Hematopoietic multipotent progenitor cell treated with erythropoietin and hydrocortisone succinate and interleukin-3 and kit ligand, for 4 days (in vitro differentiated cells): ENCODE results near the gene ZNF557.

Source experiments
- DNase-seq: peaks from one replicate; pipeline ENCODE4 v3.0.0-alpha.2; 2015

ZNF557 gene

DNA sequence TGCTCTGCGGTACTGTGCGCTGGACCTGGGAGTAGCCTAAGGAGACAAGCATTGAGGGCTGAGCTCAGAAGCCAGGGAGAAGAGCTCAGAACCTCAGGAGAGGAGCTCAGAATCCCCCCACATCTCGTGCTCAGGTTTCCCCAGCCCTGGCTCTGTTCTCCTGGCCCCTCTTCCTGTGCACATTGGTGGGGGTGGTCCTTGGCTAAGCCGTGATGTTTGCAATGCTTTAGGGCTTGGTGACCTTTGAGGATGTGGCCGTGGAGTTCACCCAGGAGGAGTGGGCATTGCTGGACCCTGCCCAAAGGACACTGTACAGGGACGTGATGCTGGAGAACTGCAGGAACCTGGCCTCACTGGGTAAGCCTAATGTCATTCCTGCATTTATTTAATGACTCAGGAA is 6.6 kb downstream of the ZNF557 start:
- no peak for DNase-seq

- DNase-seq, result peak; percentile 22
These were observed 8.5 kb downstream of the ZNF557 start for GRCh38 chr19:7078008-7078407.

- peak; percentile 48 for DNase-seq
These were observed 13.8 kb downstream of the ZNF557 start for GRCh38 chr19:7083076-7083956.

DNA sequence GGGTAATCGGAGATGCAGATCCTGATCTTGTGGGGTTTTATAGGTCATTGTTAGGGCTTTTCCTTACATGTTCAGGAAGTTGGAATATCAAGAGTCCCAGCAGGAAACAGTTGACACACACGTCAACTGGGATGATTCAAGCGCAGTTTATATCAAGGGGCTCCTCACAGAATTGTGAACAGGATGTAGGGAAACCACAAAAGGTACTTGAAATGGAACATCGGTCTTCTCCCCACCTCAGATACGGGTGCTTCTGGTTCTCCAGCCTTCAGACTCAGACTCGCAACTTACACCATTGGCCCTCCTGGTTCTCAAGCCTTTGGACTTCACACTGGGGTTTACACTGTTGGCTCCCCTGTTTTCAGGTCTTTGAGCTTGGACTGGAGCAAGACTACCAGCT is 19.5 kb downstream of the ZNF557 start:
- no peak for DNase-seq

DNA sequence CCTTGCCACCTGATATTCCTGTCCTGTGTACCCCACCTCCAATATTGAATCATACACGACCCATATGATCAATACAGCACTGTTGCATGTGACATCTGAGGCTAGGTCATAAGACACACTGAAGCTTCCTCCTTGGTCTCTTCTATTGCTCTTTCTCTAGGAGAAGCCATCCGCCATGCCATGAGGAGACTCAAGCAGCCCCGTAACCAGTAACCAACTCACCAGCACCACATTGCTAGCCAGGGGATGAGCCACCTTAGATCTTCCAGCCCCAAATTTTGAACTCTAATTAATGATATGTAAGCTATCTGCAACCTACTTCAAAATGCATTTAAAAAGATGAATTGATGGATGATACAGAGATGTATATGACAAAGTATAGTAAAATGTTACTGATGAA is 28.6 kb downstream of the ZNF557 start:
- DNase-seq, result peak; percentile 23

DNA sequence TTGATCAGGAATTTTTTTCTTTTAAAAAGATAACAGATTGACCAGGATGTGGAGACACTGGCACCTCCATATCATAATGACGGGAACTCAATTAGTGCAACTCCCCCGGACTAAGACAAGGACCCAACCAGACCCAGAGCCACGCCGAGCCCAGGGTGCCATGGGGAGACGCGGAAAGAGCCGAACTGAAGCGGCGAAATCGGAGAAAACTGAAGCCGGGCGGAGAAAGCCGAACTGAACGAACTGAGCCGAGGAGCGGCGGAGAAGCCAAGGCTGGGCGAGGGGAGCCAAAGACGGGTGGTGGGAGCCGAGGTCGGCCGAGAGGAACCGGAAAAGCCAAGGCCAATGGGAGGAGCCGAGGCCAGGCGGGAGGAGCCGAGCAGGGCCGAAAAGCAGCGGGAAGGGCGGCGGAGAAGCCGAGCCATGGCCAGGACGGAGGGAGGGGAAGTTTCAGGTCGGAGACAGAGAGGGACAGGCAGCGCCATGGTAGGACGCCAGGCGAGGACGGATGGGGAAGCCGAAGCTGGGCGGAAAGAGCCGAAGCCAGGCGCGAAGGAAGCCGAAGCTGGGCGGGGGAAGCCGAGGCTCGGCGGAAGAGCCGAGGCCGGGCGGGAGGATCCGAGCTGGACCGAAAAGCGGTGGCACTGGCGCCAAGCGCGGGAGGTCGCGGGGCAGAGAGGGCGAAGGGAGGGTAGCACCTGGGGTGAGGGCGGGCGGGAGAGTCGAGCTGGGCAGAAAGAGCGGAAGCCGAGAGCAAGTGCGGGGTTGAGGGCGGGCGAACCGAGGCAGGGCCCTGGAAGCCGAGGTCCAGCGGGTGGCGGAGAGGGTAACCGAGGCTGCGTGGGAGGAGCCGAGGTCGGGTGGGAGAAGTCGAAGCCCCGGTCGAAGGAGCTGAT is 29.4 kb downstream of the ZNF557 start:
- DNase-seq, result peak; percentile 97

- no peak for DNase-seq
These were observed 30.1 kb downstream of the ZNF557 start for GRCh38 chr19:7099597-7099921.

DNA sequence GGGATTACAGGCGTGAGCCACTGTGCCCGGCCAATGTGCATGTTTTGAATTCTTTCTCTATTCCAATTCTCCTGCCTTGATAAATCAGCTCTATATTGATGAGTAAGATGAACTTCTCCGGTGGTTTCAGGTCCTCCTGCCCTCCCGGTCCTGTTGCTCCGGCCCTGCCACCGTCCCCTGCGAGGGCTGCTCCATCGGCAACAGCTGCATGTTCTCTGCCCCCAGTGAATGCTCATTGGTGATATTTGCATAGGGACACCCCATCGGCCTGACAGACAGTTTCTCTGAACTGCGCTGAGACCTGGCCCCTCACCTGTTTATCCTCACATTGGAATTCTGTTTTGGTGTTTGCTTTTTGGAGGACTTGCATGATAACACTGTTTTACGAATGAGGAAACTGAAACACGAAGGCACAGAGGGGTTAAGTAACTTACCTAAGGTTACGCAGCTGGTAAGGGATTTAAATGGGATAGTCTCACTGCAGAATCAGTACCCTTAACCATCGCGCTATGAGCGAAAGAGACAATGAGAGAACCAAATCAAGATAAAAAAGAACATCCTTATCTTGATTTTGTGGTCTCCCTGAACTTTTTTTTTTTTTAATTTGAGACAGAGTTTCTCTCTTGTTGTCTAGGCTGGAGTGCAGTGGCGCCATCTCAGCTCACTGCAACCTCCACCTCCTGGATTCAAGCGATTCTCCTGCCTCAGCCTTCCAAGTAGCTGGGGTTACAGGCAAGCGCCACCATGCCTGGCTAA is 32.2 kb downstream of the ZNF557 start:
- DNase-seq, result peak; percentile 55

DNA sequence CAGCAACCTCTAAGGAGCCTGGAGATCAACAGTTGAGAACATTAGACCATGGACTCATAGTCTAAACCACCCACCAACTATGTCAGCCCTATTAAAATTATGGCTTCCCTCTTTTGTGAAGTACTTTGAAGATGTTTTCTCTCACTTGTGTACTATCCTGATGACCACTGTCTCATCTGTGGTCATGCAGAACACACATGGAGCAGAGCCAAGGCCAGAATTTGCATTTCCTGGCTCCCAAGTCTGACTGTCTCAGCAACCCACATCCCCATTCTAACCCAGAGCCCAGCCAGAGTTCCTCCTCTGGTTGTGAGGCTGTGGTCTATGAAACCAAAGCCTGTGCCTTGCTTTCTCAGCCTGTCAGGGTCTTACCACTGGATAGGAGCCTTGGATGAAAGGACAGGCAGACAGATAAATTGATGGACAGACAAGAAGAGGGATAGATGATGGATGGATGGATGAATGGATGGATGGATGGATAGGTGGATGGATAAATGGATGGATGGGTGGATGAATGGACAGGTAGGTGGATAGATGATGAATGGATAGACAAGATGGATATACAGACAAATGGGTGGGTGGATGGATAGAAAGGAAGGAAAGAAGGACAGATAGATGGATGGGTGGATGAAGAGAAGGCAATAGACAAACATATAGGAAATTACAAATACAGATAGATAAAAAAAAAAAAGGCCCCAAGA is 35.4 kb downstream of the ZNF557 start:
- peak; percentile 31 for DNase-seq

- DNase-seq, result no peak
These were observed 37.5 kb downstream of the ZNF557 start for GRCh38 chr19:7106711-7107657.

GRCh38 chr19:7109678-7110289 is 40.3 kb downstream of the ZNF557 start:
- DNase-seq, result no peak

DNA sequence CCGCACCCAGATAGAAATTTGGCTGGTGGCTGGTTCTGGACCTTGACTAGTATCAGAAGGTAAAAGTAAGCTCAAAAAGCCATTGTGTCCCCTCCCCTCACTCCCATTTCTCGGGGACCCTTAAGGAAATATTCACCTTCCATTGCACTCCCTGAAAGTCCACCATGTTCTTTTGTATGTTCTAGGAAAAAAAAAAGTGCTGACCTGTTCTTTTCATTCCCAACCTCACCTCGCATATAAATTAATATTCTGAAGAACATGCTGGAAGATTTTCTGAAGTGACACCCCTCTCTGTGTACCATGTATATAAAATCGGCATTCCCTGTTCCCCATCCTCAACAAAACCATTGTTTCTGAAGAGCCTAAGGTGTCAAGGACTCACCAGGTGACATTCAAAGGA is 43.2 kb downstream of the ZNF557 start:
- DNase-seq, result no peak

DNA sequence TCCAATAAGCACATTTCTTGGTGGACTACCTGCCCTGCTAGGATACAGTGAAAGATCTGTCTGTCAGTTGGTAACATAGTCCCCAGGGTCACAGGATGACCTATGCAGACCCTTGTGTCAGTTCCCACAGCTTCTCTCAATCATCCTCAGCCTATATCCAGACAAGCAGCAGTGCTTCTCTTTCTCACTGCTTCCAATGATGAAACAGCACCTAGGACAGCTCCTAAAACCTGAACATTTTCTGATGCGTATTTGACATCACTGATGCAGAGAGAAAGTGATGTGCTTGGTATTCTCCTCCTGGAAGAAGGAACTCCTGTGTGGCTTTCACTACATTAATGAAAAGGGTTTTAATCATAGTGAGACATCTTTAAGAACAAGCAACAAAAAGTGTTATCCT is 43.7 kb downstream of the ZNF557 start:
- peak; percentile 26 for DNase-seq

GRCh38 chr19:7115721-7116120 is 46.2 kb downstream of the ZNF557 start:
- no peak for DNase-seq

DNA sequence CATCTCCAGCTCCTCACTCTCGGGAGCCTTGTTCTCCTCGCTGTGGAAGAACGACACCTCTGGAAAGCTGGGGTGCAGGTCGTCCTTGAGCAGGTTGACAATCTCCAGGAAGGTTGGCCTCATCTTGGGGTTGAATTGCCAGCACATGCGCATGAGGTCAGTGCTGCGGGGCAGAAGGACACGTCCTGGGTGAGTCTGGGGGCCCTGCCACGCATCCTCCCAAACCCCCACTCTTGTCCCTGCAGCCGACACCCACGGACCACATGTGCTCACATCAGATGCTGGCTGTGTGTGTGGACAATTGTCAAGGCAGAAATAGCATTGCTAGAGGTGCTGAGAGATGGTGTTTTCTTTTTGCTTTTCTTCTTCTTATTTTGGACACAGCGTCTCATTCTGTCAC is 47.7 kb downstream of the ZNF557 start:
- no peak for DNase-seq

- no peak for DNase-seq
These were observed 50.1 kb downstream of the ZNF557 start for GRCh38 chr19:7119582-7119981.

GRCh38 chr19:7120499-7120898 is 51.0 kb downstream of the ZNF557 start:
- no peak for DNase-seq

DNA sequence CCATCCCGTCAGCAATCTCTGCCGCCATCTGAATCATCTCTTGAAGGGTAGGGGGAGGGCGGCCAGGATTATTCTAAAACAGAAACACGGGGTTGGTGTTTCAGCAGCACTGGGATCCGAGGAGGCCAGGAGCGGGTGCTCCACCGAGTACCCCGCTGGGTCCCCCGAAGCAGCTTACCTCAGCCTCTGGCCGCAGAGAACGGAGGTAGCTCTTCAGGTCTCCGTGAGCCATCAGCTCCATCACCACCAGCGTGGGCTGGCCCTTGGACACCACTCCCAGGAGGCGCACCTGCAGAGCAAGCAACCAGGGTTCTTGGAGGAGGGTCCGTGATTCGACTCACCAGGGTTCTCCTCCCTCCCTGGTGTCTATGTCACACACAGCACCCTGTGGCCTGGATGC is 53.2 kb downstream of the ZNF557 start:
- DNase-seq, result no peak

DNA sequence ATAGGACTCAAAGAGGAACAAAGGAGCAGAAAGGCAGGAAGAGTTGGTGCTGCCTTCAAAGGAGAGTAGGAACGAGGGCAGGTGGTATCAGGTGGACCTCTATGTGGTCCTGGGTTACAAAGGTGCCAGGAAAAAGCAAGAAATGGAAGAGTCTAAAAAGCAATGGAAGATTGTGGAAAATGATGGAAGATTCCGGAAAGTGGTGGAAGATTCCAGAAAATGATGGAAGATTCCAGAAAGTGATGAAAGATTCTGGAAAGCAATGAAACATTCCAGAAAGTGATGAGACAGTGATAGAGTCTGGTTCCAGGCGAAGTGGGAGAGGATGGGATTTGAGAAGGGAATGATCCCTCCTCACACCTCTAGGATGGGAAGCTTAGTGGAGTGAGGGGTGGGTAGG is 55.3 kb downstream of the ZNF557 start:
- DNase-seq, result no peak

DNA sequence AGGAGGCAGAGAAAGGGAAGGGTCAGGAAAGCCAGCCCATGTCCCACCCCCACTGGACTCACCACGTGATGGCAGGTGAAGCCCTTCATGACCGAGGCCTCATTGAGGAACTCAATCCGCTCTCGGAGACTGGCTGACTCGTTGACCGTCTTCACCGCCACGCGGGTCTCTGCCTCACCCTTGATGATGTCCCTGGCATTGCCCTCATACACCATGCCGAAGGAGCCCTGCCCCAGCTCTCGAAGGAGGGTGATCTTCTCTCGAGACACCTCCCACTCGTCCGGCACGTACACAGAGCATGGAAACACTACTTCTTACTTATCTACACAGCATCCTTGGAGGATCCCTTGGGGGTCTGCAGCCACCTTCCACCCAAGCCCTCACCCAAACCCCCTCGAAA is 55.7 kb downstream of the ZNF557 start:
- DNase-seq, result no peak

DNA sequence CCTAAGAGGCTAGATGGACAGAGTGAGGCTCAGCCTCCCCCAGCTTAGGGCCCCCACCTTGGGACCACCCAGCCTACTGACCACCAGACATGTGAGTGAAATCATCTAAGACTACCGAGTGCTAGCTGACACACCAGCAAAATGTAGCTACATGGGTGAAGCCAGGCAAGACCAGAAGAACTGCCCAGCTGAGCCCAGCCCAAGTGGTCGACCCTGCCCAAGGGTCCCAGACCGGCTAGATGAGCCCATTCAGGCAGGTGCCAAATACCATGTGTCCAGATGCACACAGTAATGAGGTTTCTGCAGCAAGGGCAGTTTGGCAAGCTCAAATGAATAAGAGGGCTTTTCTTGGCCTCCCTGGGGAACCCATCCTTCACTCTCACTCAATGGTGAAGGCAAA is 56.6 kb downstream of the ZNF557 start:
- DNase-seq, result no peak
